Raji (cell line): ENCODE results near the gene PTPRM.

Experiments used
- POLR2A ChIP-seq: IDR thresholded peaks from 2 replicates; pipeline ENCODE4 v1.6.1; 2011; ENCODE audit warnings: low read depth, low read length, control low read depth; ENCODE audit not compliant: insufficient read depth

The PTPRM gene

DNA sequence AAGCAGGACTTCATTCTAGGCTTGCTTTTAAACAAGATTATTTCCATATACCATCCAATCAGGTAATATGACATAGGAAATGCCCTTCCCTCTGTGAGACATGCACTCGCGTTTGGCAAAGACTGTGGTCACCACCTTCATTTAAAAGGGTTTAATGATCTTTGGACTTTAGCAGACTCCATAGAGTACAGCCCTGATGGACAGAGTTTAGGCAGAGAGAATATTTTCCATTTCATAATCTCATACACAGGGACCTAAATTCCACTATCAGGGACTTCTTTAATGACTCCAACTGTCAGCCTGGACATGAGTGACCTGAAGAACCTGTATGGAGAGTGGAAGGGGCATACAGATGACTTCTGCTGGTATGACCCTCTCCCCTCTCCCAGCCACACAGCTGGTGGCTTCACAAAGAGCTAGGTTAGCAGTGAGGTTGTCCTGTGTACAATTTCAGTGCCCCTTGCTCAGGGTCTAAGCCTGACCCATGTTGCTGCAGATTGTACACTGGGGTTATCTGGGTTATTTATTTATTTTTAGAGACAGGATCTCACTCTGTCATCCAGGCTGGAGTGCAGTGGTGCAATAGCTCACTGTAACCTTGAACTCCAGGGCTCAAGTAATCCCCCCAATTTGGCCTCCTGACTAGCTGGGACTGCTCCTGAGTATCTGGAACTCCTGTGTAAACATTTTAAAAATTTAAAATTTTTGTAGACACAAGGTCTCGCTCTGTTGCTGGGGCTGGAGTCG, 59.2 kb downstream of the PTPRM start:
- no peak for TF ChIP-seq POLR2A

DNA sequence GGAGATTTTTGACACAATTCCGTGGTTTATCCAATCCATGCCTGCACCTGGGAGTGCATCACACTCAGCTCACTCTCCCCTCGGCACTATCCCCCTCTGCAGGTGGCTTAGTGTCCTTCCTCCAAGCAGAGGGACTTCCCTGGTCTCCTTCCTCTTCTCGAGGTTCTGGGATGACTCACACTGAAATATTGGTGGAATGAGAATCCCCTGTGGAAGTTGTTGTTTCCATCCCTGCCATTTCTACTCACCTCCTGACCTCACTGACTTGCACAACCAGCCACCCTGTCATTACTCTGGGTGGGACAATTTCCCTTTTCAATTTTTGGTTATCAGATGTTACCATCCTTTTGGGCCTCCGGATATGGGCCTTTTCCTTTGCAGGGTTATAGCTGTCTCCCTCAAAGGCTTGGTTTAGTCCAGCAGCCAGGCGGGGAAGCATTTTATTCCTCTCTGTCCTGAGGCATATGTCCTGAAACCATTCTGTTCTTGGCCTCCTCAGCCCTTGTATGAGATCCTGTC, 59.9 kb downstream of the PTPRM start:
- TF ChIP-seq POLR2A = no peak

DNA sequence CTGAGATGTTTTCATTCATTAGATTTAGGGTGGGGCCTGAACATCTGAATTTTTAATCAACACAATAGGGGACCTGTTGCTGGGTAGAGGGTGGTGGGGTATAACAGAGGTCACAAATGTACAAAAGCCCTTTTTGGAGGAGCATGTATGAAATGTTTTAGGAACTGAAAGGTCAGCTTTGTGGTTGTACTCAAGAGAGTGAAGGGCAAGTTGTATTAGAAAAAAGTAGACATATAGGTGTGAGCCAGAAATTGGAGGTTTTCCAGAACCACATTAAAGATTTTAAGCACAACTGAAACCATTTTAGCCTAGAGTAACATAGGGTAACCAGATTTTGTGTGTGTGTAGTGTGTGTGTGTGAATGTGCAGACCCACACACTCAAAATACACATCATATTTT, 62.3 kb downstream of the PTPRM start:
- TF ChIP-seq POLR2A = no peak

DNA sequence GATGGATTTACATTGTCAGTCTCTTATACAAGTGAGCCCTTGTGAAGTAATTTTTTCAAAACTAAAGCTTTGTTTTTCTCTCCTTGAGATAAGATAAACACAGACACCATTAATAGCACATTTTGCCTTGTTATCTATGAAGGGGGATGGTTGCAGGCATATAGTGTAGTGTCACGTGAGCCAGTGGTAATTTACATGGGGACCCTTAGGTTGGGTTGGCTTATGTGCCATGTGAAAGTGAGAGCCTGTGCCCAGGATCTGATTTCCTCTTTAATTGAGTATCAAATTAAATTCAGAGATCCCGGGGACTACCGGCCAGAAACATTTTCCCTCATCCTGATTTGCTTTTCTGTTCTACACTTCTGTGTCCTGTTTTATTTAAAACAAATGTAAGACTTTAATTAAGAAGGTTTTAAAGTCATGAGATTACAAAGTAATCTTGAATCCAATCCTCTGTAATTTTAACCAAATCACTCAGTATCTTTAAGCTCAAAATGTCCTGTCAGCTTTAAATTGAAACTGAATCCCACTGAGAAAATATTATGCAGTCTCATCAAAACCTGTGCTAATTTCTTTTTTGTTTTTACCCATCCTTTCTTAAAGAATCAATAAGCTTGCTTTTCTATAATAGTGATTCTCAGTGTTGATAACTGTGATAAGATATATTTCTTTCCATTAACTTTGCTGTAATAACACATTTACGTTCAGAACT, 63.8 kb downstream of the PTPRM start:
- no peak for TF ChIP-seq POLR2A

DNA sequence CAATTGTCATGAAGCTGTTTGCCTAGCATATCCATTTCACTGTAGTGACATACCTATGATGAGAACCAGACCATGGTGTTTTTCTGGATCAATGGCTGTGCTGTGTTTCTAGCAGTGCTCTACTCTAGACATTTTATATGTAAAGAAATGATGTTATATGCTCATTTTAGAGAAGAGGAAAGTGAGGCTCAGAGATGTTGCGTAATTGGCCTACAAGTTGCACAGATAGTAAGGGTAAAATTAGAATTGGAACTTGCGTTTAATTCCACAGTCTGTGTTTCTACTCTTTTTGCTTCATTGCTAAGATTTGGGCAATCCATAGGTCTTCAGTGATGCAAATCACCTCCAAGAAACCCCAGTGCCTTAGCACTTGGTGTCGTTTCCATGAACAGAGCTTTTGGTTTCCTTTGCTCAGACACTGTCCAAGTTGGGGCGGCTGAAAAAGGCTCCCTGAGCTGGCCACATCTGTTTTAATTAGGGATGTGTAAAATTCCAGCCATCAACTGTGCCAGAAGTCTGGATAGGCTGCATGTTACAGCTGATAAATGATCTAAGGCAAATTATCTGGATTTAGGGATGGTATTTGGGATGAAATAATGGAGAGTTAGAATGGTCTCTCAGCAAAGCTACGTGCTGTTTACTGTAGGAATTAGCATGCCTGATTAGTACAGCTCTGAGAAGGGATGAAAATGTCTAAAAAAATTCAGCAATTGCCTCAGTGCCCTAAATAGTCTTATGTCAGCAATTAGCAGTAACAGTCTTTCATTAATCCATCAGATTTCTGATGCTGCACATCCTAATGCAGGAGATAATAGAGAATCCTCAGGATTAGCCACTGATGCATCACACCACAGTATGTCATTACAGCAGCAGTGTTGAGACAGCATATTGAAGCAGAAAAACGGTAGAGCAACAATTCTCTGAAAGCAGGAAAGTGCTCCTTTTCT, 65.3 kb downstream of the PTPRM start:
- no peak for TF ChIP-seq POLR2A

DNA sequence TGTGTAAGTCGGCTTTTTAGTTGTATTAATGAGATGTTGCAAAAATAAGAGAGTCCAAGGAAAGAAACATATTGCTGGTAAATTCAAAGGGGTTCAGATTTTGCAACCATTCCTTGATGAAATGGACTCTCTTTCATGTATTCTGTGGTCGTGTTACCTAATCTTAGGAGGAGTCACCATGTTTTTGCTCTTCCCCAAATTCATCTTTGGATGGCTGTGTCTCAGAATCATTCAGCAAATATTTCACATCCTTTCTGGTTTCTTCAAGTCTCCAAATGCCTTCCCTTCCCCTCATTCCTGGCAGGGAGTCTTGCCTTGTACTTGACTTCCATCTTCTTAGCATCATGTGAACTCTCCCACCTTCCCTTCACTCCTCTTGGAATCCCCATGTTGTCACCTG, 66.1 kb downstream of the PTPRM start:
- TF ChIP-seq POLR2A = no peak

DNA sequence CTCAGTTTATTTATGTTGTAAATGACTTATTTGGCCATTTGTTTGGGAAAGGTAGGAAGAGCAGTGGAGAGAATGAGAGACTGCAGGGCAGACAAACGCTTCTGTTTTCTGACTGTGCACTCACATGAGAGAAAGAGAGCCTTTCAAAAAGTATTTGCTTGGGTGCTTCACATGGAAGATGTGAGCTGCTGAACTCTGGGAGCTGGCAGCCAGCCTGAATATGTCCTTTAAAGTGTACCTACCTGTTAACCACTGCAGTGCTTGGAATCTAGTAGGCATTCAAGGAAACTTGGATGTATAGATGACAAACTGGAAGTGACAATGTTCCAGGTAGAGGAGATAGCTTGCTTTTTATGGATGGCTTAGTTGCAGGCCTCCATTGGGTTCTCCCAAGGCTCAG, 68.8 kb downstream of the PTPRM start:
- TF ChIP-seq POLR2A = no peak

DNA sequence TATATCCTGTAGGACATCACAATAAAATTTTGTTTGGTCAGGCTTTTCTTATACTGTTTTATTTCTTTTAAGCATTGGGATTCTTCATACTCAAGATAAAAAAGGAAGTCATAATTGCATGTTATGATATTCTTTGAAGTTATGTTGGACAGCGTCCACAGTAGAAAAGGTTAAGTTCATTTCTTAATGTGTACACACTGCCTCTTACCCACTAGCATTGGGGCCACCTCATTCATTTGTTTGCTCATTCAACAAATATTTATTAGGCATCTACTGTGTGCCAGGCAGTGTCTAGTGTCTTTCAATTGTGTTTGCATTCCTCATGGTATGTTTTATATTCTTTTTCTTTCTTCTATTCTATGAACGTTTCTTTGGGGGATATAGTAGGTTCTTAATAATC, 70.2 kb downstream of the PTPRM start:
- TF ChIP-seq POLR2A = no peak

DNA sequence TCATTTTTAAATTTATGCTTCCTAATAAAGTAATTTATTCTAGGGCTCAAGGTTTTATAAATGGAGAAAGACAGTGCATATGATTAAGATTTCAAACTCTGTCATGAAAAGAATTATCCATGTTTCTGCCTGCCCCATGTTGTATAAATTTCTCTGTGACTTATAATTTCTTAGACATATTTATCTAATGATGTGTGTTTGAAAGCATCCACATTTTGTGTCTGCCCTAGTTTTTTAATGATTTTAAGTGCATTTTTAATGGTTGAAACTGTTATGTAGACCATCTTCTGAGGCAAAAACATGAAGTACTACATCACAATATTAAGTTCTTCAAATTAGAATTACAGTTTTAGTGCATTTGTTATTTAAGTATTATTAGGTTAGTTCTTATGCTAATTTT, 71.2 kb downstream of the PTPRM start:
- no peak for TF ChIP-seq POLR2A

DNA sequence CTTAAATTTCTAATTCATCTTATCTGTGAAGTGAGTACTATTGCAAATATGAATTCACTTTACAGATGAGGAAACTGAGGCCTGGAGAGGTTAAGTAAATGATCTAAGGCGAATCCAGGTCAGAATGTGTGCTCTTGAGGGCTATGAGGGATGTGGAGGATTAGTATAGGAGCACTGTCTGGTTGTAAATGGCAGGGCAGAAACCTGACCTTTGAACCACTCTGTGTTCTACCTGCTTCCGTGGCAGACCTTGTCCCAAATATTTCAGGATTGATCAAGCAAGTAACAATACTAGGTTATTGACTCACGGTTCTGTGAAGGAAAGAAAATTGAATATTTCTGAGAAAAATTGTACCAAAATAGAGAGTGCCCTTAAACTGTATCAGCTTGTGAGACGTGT, 74.7 kb downstream of the PTPRM start:
- TF ChIP-seq POLR2A = no peak

DNA sequence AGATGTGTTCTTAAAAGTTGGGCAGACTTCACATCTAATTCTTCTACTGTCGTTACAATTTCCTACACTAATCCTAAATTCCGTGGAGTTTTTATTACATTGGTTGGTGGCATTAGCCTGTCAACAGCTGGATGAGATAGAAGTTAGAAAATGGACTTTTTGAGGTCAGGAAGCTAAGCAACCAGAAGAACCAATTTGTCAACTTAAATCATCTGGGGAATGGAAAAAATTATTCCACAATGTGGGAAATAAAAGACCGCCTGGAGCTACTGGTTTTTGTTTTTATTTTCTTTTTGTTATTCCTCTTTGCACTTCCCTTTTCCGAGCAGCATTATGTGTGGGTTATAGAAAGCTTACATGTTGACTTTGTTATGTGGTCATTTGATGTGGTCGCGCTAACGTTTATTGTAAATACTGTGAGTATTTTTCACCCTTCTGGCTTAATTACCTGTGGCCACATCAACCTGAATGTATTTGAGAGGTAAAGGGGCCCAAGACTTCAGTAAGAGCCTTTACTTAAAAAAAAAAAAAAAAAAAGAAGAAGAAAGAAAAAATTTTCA, 75.3 kb downstream of the PTPRM start:
- TF ChIP-seq POLR2A = no peak

DNA sequence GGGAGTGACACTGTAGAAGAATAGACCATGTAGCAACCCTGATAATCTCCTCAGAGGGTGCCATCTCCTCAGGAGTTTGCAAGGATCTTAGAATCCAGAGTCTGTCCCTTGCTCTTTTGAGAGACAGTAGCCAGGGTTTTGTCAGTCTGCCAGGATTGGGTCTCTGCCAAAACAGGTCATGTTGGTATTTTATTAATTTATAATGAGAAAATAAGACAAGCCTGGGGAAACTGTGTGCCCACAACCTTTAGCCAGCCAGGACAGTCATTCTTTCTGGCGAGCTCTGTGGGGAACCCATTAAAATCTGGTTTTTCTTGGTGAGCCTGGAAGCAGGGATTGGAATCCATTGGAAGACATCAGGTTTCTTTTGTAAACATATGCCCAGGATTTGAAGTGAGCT, 78.6 kb downstream of the PTPRM start:
- TF ChIP-seq POLR2A = no peak

DNA sequence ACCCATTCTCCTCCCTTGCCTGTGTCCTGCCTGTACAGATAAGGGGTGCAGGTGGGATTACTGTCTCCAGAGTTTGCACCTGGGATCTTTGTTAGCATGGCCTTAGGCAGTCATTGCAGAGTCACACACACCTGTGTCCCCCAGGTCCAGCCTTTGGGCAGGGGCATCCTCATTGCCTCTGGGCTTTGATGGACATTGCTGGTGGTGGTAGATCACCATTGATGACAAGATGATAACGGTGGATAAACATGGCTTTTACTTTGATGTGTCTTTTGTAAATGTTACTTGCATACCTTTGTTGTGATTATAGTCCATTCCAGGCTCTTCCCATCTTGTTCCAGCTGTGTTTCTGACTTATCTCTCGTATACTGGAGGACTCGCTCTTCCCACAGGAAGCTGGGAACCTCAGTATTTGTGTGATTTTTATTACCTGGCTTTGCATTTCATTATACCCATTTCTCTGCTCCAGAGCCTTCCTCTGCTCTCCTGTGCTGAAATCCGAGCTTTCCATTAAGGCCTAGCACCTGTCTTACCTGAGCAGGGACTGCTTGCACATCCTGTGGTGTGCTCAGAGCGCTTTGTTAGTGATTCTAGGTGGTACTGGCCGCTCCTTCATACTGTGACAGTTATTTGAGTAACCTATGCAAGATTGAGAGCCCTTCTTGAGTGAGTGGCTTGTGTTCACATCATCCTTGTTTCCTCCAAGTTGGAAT, 79.2 kb downstream of the PTPRM start:
- TF ChIP-seq POLR2A = no peak

DNA sequence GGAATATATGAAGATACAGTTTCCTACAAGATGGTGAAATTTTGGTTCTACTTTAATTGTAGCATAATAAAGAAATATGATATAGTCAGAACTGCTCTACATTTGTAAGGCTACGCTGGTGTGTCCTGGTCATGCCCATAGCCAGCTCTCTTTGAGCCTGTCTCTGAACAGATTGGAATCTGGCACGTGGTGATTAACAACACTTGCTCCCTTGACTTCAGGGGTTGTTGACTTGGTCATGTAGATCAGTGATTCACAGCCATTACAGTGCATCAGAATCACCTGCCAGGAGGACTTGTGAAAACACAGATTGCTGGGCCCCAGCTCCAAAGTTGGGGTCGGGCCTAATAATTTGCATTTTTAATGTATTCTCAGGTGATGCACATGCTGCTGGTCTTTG, 80.4 kb downstream of the PTPRM start:
- no peak for TF ChIP-seq POLR2A
